T1000 (cell line): Measurements from ENCODE around the gene COL26A1.
"Not testable (repeated sequence)": the region's sequence is repeated elsewhere in the genome, so short reads cannot be mapped to it uniquely, and the experiment has no call there.

Experiments
- DNase-seq: peaks from one replicate; lab custom pipeline; 2025; ENCODE audit warnings: mixed read lengths; lab: John Stamatoyannopoulos, UW

Gene COL26A1

DNA sequence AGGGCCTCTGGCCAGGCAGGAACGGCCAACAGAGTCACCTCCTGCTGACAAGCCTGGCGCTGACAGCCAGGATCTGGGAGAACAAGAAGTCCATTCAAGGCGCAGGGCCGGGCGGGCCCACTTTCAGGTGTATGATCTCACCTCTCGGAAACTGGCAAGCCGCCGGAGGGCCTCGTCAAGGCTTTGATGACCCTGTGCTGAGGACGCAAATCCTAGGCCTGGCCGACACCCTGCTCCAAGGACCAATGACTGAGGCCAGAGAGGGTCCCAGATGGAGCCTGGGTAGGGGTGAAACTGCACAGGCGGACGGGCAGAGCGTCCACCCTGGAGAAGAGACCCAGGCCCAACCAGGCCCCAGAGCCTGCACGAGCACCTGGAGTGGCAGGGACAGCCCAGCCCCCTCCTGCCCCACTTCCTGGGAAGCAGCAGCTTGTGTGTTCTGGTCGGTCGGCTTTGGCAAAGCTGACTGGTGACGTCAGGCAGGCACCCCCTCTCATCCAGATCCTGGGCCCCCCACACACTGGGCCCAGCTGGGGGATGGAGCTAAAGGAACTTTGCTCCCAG is 235.8 kb downstream of the COL26A1 start:
- no peak for DNase-seq

DNA sequence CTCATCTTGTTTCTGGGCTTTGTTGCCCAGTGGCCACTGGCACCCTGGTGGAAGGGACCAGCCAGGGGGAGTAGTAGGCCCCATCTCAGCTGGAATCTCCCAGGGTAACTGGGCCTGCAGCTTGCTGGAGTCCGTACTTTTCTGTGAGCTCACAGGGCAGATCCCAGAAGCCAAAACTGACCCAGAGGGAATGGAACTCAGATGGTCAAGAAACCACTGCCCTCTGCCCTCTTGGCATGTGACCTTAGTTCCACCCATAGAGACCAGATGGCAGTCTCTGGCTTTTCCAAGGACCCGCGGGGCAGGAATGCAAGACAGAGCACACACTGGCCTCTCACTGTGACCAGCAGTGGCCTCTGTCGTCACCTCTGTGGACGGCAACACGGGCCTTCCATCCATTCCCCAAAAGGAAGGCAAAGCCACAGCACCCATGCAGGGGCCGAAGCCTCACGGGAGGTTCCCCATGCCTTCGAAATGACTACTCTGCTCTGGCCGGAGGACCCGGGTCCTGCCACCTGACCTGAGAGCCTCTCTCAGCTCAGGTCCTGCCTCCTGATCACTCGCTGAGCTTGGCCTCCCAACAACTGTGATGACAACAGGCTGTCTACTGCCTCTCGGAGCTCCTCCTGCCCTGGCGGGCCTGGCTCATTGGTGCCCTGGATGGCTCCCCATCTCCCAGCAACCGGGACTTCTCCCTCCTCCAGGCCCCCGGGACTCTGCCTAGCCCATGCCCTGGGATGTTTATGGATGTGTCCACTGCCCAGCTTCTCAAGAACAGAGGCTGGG is 236.5 kb downstream of the COL26A1 start:
- DNase-seq: no peak

DNA sequence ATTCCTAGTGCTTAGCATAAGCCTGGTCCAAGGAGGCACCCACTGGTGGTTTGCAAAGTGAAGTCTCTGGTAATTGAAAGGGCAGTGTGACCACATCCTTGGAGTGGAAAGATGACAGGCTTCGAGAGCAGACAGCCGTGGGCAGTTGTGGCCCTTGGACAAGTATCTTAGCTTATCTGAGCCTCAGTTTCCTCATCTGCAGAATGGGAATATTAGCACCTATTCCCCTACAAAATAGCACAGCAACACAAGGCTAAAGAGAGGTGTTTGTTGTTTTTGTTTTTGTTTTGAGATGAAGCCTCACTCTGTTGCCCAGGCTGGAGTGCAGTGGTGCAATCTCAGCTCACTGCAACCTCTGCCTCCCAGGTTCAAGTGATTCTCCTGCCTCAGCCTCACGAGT is 237.1 kb downstream of the COL26A1 start:
- DNase-seq: no peak

DNA sequence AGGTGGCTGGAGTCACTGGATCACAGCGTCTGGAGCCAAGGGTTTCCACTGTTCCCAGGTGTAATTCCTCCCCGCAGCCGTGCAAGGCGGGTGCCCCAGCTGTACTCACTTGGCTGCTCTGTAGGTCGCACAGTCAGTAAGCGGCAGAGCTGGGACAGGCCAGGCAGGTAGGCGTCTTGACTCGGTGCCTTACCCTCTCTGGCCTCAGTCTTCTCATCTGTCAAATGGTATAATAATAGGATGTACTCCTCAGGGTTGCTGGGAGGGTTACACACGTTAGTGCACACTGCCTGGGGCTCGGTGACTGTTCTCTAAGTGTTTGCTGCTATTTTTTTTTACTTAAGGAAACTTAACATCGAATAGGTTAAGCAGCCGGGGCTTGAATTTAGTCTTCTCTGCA is 239.4 kb downstream of the COL26A1 start:
- DNase-seq: no peak

DNA sequence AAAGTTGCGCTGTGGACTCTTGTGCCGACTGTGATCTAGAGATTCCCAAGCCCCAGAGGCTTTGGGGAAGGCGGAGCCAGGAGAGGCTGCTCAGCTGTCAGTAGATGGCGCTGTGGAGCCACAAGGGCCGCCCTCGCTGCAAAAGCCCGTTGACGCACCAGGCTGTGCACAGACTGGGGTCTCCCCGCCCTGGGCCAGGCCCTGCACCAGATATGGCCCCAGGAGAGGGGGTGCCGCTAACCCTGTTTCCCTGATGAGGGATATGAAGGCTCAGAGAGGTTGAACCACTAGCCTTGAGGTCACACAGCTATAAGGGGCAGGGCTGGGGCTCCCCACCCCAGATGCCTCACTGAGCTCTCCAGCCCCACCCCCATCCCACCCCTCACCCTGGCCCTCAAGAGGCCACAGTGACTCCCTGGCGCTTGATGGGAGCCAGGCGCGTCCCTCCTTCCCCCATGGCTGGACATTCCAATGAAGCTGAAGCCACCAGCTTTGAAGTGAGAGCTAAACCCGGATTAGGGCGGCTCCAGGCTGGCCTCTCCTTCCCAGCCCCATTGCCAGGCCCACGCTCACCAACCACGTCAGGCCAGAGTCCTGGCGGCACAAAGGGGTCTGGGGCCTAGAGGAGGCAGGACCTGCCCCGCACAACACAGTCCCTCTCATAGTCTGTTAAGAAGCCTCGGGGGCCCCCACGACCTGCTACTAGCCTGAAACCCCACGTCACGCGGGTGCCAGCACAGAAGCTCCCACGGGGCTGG is 240.0 kb downstream of the COL26A1 start:
- DNase-seq: peak; percentile 39

DNA sequence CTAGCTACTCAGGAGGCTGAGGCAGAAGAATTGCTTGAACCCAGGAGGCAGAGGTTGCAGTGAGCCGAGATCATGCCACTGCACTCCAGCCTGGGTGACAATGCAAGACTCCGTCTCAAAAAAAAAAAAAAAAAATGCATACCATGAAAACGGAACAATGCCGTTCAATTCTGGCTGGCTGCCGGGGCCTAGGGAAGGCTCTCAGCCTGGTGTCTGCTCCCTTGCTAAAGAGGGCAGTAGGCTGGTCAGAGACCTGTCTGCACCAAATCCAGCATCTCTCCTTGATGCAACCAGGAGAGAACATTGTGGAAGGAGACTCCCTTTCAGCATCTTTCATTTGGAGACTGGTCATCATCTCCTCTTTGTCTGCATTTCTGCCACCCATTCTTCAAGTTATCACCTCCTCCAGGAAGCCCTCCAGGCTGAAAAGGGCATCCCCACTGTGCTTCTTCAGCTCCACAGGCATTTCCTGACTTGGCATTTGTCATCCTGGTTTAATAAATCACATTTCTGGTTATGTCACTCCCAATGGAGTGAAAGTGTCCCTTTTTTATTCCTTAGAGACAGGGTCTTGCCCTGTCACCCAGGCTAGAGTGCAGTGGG is 241.8 kb downstream of the COL26A1 start:
- no peak for DNase-seq

DNA sequence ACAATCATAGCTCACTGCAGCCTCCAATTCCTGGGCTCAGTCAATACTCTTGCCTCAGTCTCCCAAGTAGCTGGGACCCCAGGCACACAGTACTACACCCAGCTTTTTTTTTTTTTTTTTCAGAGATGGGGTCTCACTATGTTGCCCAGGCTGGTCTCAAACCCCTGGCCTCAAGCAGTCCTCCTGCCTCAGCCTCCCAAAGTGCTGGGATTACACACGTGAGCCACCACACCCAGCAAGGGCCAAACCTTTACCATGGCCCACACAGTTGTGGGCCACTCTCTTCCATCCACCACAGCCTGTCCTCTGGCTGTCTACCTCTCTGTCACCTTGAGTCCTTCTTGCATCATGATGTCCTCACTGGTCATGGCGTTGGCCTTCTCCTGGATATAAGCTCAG is 242.3 kb downstream of the COL26A1 start:
- DNase-seq: not testable (repeated sequence)

DNA sequence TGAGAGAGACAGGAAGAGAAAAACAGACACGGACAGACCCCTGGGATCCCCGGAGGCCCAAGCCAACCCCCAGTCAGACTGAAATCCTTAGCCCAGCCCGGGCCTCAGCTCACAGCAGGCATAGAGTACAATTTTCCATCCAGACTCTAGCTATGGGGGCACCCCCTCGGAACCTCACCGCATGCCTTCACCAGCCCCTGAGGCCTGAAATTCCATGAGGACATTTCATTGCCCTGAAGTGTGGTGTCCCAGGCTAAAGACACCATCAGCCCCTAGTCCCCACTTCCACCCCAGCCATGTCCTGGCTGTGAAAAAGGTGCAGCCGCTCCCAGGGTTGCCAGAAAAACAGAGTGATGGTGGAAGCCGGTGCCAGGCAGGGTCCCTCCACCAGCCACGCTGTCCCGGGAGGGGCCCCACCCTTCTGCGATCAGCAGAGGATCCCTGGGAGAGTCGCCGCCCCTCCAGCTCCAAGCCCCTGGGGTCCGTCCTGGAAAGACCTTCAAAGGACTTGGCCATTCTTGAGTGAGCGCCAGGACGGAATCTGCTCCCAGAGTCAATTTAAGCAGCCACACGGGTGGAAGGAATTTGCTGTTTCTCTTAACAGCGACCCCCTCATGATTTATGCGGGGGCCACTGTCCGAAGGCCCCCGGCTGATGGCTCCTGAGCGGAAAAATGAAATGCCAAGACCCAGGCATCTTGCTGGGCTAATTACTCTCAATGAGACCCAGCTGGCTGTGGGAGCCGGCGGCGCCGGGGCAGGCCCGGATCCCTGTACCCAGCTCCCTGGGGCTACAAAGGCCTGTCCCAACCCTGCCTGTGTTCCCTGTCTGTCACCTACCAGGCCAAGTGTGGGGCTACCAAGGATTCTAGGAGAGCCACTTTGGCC is 243.2 kb downstream of the COL26A1 start:
- no peak for DNase-seq

DNA sequence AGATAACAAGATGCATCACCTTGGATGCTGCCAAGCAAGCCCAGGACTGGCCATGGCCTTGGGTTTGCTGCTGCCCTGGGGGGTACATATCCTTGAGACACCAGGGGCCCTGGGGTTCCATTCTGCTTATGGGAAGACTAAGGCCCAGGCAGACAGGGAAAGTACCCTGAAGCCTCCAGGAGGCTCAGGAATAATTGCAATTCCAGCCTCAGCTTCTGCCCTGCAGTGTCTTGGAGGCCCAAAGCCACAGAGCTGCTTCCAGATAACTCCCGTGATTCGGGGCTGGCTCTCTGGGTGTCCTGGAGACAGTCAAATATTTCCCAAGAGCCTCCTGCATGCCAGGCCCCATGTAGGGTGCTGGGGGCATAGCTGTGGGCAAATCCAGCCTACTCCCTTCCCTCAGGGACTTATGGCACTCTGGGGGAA is 243.8 kb downstream of the COL26A1 start:
- DNase-seq: no peak
